Ovary (tissue), 9 donors: ENCODE data around the gene APBA3. TPM values are rescaled to one million over a fixed set of nuclear protein-coding genes. Genes with fewer than 3 reads are reported as not detected.

ENCODE experiments used
- DNase-seq, 5 donors: peaks; one replicate each; pipeline ENCODE4 v3.0.0-alpha.2; 2019 to 2020
- H3K27ac ChIP-seq, 2 donors: fragments of 200-600 bp; one replicate each; pipeline versions ENCODE4 v1.5.1 to v1.8.0; 2019 to 2022
- H3K27me3 ChIP-seq: fragments of 200-600 bp; one replicate; pipeline ENCODE4 v1.8.0; 2022
- H3K36me3 ChIP-seq: fragments of 200-600 bp; sonication (generic); one replicate; pipeline ENCODE4 v1.5.1; 2019
- H3K4me1 ChIP-seq: one replicate; pipeline ENCODE4 v1.8.1; 2013; ENCODE audit warnings: mild to moderate bottlenecking, moderate library complexity; ENCODE audit not compliant: insufficient read depth
- H3K4me3 ChIP-seq: fragments of 200-600 bp; sonication (generic); one replicate; pipeline ENCODE4 v1.5.1; 2017
- H3K9me3 ChIP-seq, 2 donors: fragments of 200-600 bp in 1 of 2; sonication (generic) in 1 of 2; one replicate each; pipeline versions ENCODE4 v1.5.1 to v1.8.1; 2013 to 2019; ENCODE audit warnings: mild to moderate bottlenecking in 1 of 2, moderate library complexity in 1 of 2
- CTCF ChIP-seq, 3 donors: fragments of 450-650 bp in 2 of 3; fragments of 200-600 bp in 1 of 3; IDR thresholded peaks; one replicate each; pipeline versions ENCODE4 v1.5.1 to v1.8.0; 2016 to 2022; ENCODE audit warnings: antibody characterized with exemption in 3 of 3, mild to moderate bottlenecking in 1 of 3
- EP300 ChIP-seq: sonication (generic); formaldehyde crosslinking; IDR thresholded peaks from one replicate; pipeline ENCODE4 v1.6.1; 2017; ENCODE audit warnings: antibody characterized with exemption
- POLR2A ChIP-seq: fragments of 450-650 bp; IDR thresholded peaks from one replicate; pipeline ENCODE4 v1.6.1; 2017; ENCODE audit warnings: antibody characterized with exemption, mild to moderate bottlenecking, moderate library complexity
- WGBS, 3 donors: extraction: QIAGEN DNeasy Blood & Tissue Kit in 1 of 3; methylation state at CpG; one replicate each; pipeline versions ENCODE4 v1.1.5 to v1.1.7; 2013 to 2017; 5-methylcytosine and 5-hydroxymethylcytosine counted together
- intact Hi-C, 4 donors: fragments of 100-400 bp; cut with DNase I; formaldehyde crosslinking; loops; one replicate each; pipeline versions ENCODE4 v1.11.0 to v1.15.1; 2022 to 2023
- polyA plus RNA-seq, 2 donors: library from polyadenylated mRNA; stranded (reverse); fragments of 200-250 nt in 1 of 2; fragments of 350-450 nt in 1 of 2; fragmentation: Illumina TruSeq in 1 of 2; extraction: RNeasy Lipid Tissue Mini Kit (QIAGEN cat#74804) in 1 of 2; gene quantifications; one replicate each; pipeline ENCODE4 v1.2.3, GENCODE V29; 2013 to 2014
- total RNA-seq, 7 donors: library from RNA; depleted of rRNA in 2 of 7; stranded (reverse); fragments of >200 nt in 2 of 7; fragmentation: NEBNext Ultra II Directional in 3 of 7; extraction: Animal tissue kit (Norgen Biotek cat#: 25700) in 3 of 7; gene quantifications; one replicate each; pipeline versions ENCODE4 v1.1.0 to v1.2.4, GENCODE V29; 2016 to 2023
- donor health status: DM: no; HTN: no; CAD: no; lungs with moderate emphysema.
- donor health status: DM: no; HTN: no; CAD: no.
- donor health status: Bipolar disorder and iron deficiency.
- donor health status: DM: yes; HTN: yes; CAD: no.
- donor health status: DM: no; HTN: no; CAD: no.
- donor health status: DM: yes; HTN: yes; CAD: no.

The APBA3 gene
- total and polyA plus RNA-seq, 9 donors = 0.88 to 25.4 (median 20.2) TPM

- DNase-seq = no peak
- intact Hi-C loops = no loop called here
- H3K4me1 ChIP-seq = no peaks in the 10 kb centered on the region
- H3K27me3 ChIP-seq = no peaks in the 10 kb centered on the region
- no peak overlapping the region for H3K4me3 ChIP-seq
- no peak overlapping the region for H3K27ac ChIP-seq
- 75 to 79% (median 78%) methylated on average over 24 to 33 of the region's 33 CpGs for WGBS, 3 donors
- H3K9me3 ChIP-seq = no peaks in the 10 kb centered on the region
- no peaks in the 10 kb centered on the region for H3K36me3 ChIP-seq
- TF ChIP-seq POLR2A (no peak), EP300 (no peak), CTCF (IDR thresholded peaks at IDR 0.05) (no peak)
Measured at GRCh38 chr19:3808420-3809143, 47.1 kb upstream of the APBA3 start.

- no peaks in the 10 kb centered on the region for H3K4me1 ChIP-seq
- no peak for TF ChIP-seq CTCF (IDR thresholded peaks at IDR 0.05)
- no peak for TF ChIP-seq EP300
- no peak for TF ChIP-seq POLR2A
- no peaks in the 10 kb centered on the region for H3K27me3 ChIP-seq
- H3K27ac ChIP-seq = no peak overlapping the region
- intact Hi-C loops = no loop called here
- no peak for DNase-seq
- WGBS, 3 donors = 91 to 96% (median 91%) methylated on average over 35 of the region's 35 CpGs
- no peak overlapping the region for H3K4me3 ChIP-seq
- no peaks in the 10 kb centered on the region for H3K36me3 ChIP-seq
- no peaks in the 10 kb centered on the region for H3K9me3 ChIP-seq
Measured at GRCh38 chr19:3807574-3808354, 46.3 kb upstream of the APBA3 start.

- Histone ChIP-seq H3K36me3 (no peaks in the 10 kb centered on the region), H3K4me3 (no peak overlapping the region), H3K9me3 (no peaks in the 10 kb centered on the region), H3K27ac (no peak overlapping the region), H3K4me1 (no peaks in the 10 kb centered on the region), H3K27me3 (no peaks in the 10 kb centered on the region)
- 60 to 77% (median 73%) methylated on average over 19 of the region's 19 CpGs for WGBS, 3 donors
- intact Hi-C loops = no loop called here
- TF ChIP-seq POLR2A (no peak), CTCF (IDR thresholded peaks at IDR 0.05) (no peak), EP300 (no peak)
- no peak for DNase-seq
Measured at GRCh38 chr19:3807131-3807480, 45.6 kb upstream of the APBA3 start.

- intact Hi-C loops = no loop called here
- WGBS, 3 donors = 84 to 88% (median 86%) methylated on average over 25 to 29 of the region's 29 CpGs
- no peak for DNase-seq
- Histone ChIP-seq H3K27me3 (no peaks in the 10 kb centered on the region), H3K4me1 (peaks cover 1% of the 10 kb centered on the region), H3K36me3 (no peaks in the 10 kb centered on the region), H3K27ac (no peak overlapping the region), H3K9me3 (no peaks in the 10 kb centered on the region), H3K4me3 (no peak overlapping the region)
- TF ChIP-seq CTCF (IDR thresholded peaks at IDR 0.05) (no peak), EP300 (no peak), POLR2A (no peak)
Measured at GRCh38 chr19:3805859-3806258, 44.4 kb upstream of the APBA3 start.
